Upper lobe of left lung (tissue), 6 donors: ENCODE measurements around the gene ATP10A. TPM values are rescaled to one million over a fixed set of nuclear protein-coding genes. Genes with fewer than 3 reads are reported as not detected.
A peak's percentile ranks its signal among the peaks of the same experiment; 100 is the strongest.

ENCODE experiments used
- ATAC-seq, 2 donors: fragments of 200-7000 bp; cut with Tn5 transposase; one replicate each; pipeline ENCODE4 v1.9.1; 2022; ENCODE audit warnings: mild to moderate bottlenecking in 2 of 2, moderate library complexity in 2 of 2; ENCODE audit not compliant: low FRiP score in 2 of 2
- DNase-seq, 2 donors: peaks; one replicate each; pipeline ENCODE4 v3.0.0-alpha.2; 2019 to 2020
- H3K27ac ChIP-seq, 4 donors: fragments of 200-600 bp; sonication (generic); one replicate each; pipeline ENCODE4 v1.5.1; 2016 to 2019
- H3K27me3 ChIP-seq, 4 donors: fragments of 200-600 bp; sonication (generic); one replicate each; pipeline ENCODE4 v1.5.1; 2017 to 2019
- H3K36me3 ChIP-seq, 4 donors: fragments of 200-600 bp; sonication (generic); one replicate each; pipeline ENCODE4 v1.5.1; 2016 to 2019
- H3K4me1 ChIP-seq, 4 donors: fragments of 200-600 bp; sonication (generic); one replicate each; pipeline ENCODE4 v1.5.1; 2018 to 2019
- H3K4me3 ChIP-seq, 4 donors: fragments of 200-600 bp; sonication (generic); one replicate each; pipeline ENCODE4 v1.5.1; 2017 to 2019; ENCODE audit warnings: mild to moderate bottlenecking in 2 of 4, moderate library complexity in 1 of 4
- H3K9me3 ChIP-seq, 4 donors: fragments of 200-600 bp; sonication (generic); one replicate each; pipeline ENCODE4 v1.5.1; 2018 to 2019
- CTCF ChIP-seq, 6 experiments: fragments of 450-650 bp in 4 of 6; fragments of 200-600 bp in 2 of 6; sonication (generic) in 2 of 6; IDR thresholded peaks; one replicate each; pipeline ENCODE4 v1.5.1; 2016 to 2019; ENCODE audit warnings: antibody characterized with exemption in 6 of 6
- EP300 ChIP-seq, 4 donors: sonication (generic); formaldehyde crosslinking; IDR thresholded peaks; one replicate each; pipeline ENCODE4 v1.5.1; 2017; ENCODE audit warnings: antibody characterized with exemption in 4 of 4, control low read depth in 2 of 4
- POLR2A ChIP-seq, 4 donors: fragments of 450-650 bp; IDR thresholded peaks; one replicate each; pipeline ENCODE4 v1.5.1; 2016 to 2017; ENCODE audit warnings: antibody characterized with exemption in 4 of 4, mild to moderate bottlenecking in 2 of 4
- POLR2AphosphoS5 ChIP-seq, 2 donors: sonication (generic); formaldehyde crosslinking; IDR thresholded peaks; one replicate each; pipeline ENCODE4 v1.5.1; 2017; ENCODE audit warnings: antibody characterized with exemption in 2 of 2
- WGBS, 2 donors: methylation state at CpG; one replicate each; pipeline ENCODE4 v1.1.5; 2017 to 2018; 5-methylcytosine and 5-hydroxymethylcytosine counted together
- total RNA-seq, 6 donors: library from RNA; depleted of rRNA in 4 of 6; stranded (reverse); fragments of >200 nt in 4 of 6; gene quantifications; one replicate each; pipeline versions ENCODE4 v1.1.0 to v1.2.1, GENCODE V29; 2016 to 2021
- donor health status: DM: no; HTN: no; CAD: no; lungs with moderate emphysema.
- donor health status: DM: no; HTN: yes; CAD: no; lungs with severe emphysema.

The ATP10A gene
- total RNA-seq, 6 donors from 2014 or later = 17.8 to 62.4 (median 32.3) TPM

DNA sequence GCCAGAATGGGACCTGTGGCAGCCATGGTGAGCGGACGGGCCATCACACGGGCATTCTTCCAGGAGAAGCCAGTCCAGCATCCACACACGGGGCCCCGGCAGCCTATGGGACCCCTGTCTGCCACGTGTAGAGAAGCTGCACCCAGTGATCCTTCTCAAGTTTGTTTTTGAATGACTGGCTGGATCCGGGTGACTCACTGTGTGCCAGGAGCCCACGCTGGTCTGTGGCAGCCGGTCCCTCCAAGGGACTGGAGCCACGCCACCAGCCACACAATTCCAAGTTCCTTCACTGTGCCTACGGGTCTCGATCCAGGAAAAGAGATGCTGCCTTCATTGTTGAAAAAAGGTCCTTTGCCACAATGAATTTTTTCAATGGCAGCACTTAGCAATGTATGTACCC is 58.1 kb downstream of the ATP10A start:
- Histone ChIP-seq H3K27me3 (no peaks in the 10 kb centered on the region), H3K27ac (no peak overlapping the region), H3K9me3 (no peaks in the 10 kb centered on the region), H3K4me3 (no peak overlapping the region), H3K36me3 (no peaks in the 10 kb centered on the region), H3K4me1 (no peaks in the 10 kb centered on the region)
- 63 to 87% methylated on average over 6 to 12 of the region's 12 CpGs for WGBS, 2 donors
- TF ChIP-seq POLR2A (IDR thresholded peaks at IDR 0.05) = no peak
- TF ChIP-seq CTCF (IDR thresholded peaks at IDR 0.05) = no peak
- no peak for TF ChIP-seq EP300 (IDR thresholded peaks at IDR 0.05)
- no peak for TF ChIP-seq POLR2AphosphoS5 (IDR thresholded peaks at IDR 0.05)
- peak; percentile 20 to 58 for DNase-seq
- no peak for ATAC-seq

- DNase-seq = no peak
- Histone ChIP-seq H3K36me3 (no peaks in the 10 kb centered on the region), H3K4me3 (no peak overlapping the region), H3K4me1 (no peaks in the 10 kb centered on the region), H3K27ac (no peak overlapping the region), H3K9me3 (no peaks in the 10 kb centered on the region), H3K27me3 (no peaks in the 10 kb centered on the region)
- no peak for TF ChIP-seq POLR2AphosphoS5 (IDR thresholded peaks at IDR 0.05)
- no peak for ATAC-seq
- 76 to 80% methylated on average over 7 of the region's 7 CpGs for WGBS, 2 donors
Measured at GRCh38 chr15:25804451-25804850, 58.7 kb downstream of the ATP10A start.

DNA sequence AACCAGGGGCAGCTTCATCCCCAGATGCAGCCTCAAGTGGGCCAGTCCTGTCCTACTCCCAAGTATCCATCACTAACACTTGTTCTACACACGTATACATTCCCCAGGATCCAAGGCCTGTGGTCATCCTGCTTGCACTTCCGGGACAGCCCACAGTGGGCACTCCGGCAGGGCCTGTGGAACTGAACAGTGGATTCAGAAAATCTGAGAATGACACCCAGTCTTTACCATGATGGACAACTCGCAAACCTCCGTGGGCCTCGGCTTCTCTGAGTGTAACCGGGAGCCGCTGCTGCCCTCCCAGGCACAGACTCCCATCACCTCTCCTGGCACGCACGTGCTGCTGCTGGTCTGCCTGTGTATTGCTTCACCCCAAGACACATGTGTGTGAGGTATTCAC is 59.6 kb downstream of the ATP10A start:
- TF ChIP-seq POLR2A (IDR thresholded peaks at IDR 0.05) = no peak
- TF ChIP-seq POLR2AphosphoS5 (IDR thresholded peaks at IDR 0.05) = no peak
- 83 to 96% methylated on average over 10 of the region's 10 CpGs for WGBS, 2 donors
- no peaks in the 10 kb centered on the region for H3K36me3 ChIP-seq
- H3K4me1 ChIP-seq = no peaks in the 10 kb centered on the region
- H3K27me3 ChIP-seq = no peaks in the 10 kb centered on the region
- no peaks in the 10 kb centered on the region for H3K9me3 ChIP-seq
- no peak overlapping the region for H3K4me3 ChIP-seq
- H3K27ac ChIP-seq = no peak overlapping the region
- no peak for ATAC-seq
- DNase-seq = peak in 1 of 2 donors; percentile 16

- 92 to 94% methylated on average over 11 of the region's 11 CpGs for WGBS, 2 donors
- TF ChIP-seq POLR2AphosphoS5 (IDR thresholded peaks at IDR 0.05) = no peak
- no peak for TF ChIP-seq CTCF (IDR thresholded peaks at IDR 0.05)
- no peak for TF ChIP-seq EP300 (IDR thresholded peaks at IDR 0.05)
- TF ChIP-seq POLR2A (IDR thresholded peaks at IDR 0.05) = no peak
- Histone ChIP-seq H3K4me3 (no peak overlapping the region), H3K27me3 (no peaks in the 10 kb centered on the region), H3K9me3 (no peaks in the 10 kb centered on the region), H3K4me1 (no peaks in the 10 kb centered on the region), H3K27ac (no peak overlapping the region), H3K36me3 (no peaks in the 10 kb centered on the region)
- DNase-seq = no peak
- ATAC-seq = no peak
Measured at GRCh38 chr15:25803036-25803435, 60.1 kb downstream of the ATP10A start.

GRCh38 chr15:25802285-25802830 is 60.8 kb downstream of the ATP10A start:
- ATAC-seq (no peak), DNase-seq (no peak)
- H3K9me3 ChIP-seq = no peaks in the 10 kb centered on the region
- H3K4me3 ChIP-seq = no peak overlapping the region
- TF ChIP-seq POLR2AphosphoS5 (IDR thresholded peaks at IDR 0.05) = no peak
- no peak for TF ChIP-seq POLR2A (IDR thresholded peaks at IDR 0.05)
- TF ChIP-seq EP300 (IDR thresholded peaks at IDR 0.05) = no peak
- no peak for TF ChIP-seq CTCF (IDR thresholded peaks at IDR 0.05)
- no peaks in the 10 kb centered on the region for H3K4me1 ChIP-seq
- 89 to 93% methylated on average over 13 to 16 of the region's 16 CpGs for WGBS, 2 donors
- no peaks in the 10 kb centered on the region for H3K27me3 ChIP-seq
- no peak overlapping the region for H3K27ac ChIP-seq
- no peaks in the 10 kb centered on the region for H3K36me3 ChIP-seq

- Histone ChIP-seq H3K4me3 (no peak overlapping the region), H3K9me3 (no peaks in the 10 kb centered on the region), H3K27me3 (no peaks in the 10 kb centered on the region), H3K27ac (no peak overlapping the region), H3K36me3 (no peaks in the 10 kb centered on the region), H3K4me1 (no peaks in the 10 kb centered on the region)
- ATAC-seq (no peak), DNase-seq (no peak)
- WGBS, 2 donors = 75 to 80% methylated on average over 20 to 24 of the region's 24 CpGs
- TF ChIP-seq EP300 (IDR thresholded peaks at IDR 0.05) = no peak
Measured at GRCh38 chr15:25801586-25802284, 61.4 kb downstream of the ATP10A start.
